ENCODE results near the gene TBC1D1. TPM values are rescaled to one million over a fixed set of nuclear protein-coding genes. Genes with fewer than 3 reads are reported as not detected.

Gene TBC1D1
- total RNA-seq, 1 donor from 2014 or later: 54.5 TPM

DNA sequence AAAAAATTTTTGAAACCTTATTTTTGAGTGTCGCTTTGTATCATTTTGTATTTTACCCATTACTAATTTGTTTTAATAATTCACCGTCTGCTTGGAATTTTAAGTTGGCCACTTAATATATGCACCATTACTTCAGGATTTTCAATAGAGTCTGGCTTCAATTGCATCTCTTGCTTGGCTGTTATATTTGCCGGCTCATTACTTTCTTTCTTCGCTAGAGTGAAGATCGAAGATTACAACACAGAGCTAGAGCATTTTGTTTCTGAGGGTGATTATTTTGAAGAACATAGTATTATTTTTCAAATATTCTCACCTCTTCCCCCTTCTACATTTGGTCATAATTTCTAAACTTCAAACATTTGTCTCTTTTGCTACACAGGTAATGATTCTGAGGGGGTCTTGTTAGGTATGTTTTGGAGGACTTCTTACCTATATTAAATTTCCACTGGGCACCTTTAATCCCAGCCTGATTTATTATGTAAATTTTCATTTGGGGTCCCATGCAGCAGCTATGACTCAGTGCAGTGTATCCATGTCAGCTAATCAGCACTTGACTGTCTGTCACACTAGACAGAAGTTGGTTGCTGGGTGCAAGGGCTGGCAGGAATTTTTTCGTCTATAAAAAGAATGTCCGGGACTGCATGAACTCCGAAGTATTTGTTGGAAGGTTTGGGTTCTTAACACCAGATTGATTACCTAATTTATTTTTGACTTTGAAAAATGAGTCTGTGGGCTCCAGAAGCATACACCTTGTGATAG, 18.6 kb downstream of the TBC1D1 start:
- no peak overlapping the region for H3K4me3 Mint-ChIP-seq (ENCODE audit: unreplicated experiment)
- H2AFZ ChIP-seq (ENCODE audit: low read depth, low read length): no peak overlapping the region
- no peak for FAIRE-seq

DNA sequence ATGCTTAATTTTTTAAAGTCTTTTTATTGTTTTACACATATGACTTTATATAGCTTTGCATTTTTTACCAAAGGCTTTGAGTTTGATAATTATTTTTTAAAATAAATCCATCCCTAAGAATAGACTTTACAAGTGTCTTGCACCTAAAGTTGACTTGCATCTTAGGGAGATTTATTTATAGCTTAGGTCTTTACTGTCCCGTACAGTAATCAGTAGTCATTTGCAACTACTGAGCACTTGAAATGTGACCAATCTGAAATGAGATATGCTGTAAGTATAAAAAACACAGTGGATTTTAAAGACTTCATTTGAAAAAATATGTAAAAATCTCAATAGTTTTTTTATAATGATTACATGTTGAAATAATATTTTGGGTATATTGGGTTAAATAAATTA, 19.2 kb downstream of the TBC1D1 start:
- Mint-ChIP-seq H3K9me3 (ENCODE audit: unreplicated experiment) (no peaks in the 10 kb centered on the region), H3K4me1 (ENCODE audit: low read depth, unreplicated experiment) (peaks cover 4% of the 10 kb centered on the region), H3K4me3 (ENCODE audit: unreplicated experiment) (no peak overlapping the region), H3K27ac (ENCODE audit: unreplicated experiment) (no peak overlapping the region), H3K36me3 (ENCODE audit: low read depth, unreplicated experiment) (no peaks in the 10 kb centered on the region), H3K27me3 (ENCODE audit: low read depth, unreplicated experiment) (peaks cover 8% of the 10 kb centered on the region)
- Histone ChIP-seq H2AFZ (ENCODE audit: low read depth, low read length) (no peak overlapping the region), H3K27ac (ENCODE audit: low read depth, low read length) (no peak overlapping the region), H3K4me3 (ENCODE audit: insufficient read depth, low read depth, low read length) (no peak overlapping the region), H3K9me3 (ENCODE audit: insufficient read depth, low read depth, low read length) (no peaks in the 10 kb centered on the region), H4K20me1 (ENCODE audit: insufficient read depth, low read length) (no peaks in the 10 kb centered on the region), H3K27me3 (ENCODE audit: insufficient read depth, low read length) (no peaks in the 10 kb centered on the region), H3K79me2 (ENCODE audit: insufficient read depth, low read length) (no peaks in the 10 kb centered on the region), H3K4me1 (ENCODE audit: insufficient read depth, low read length) (peaks cover 16% of the 10 kb centered on the region), H3K4me2 (ENCODE audit: low read length) (no peak overlapping the region), H3K9ac (ENCODE audit: low read length) (no peak overlapping the region), H3K36me3 (ENCODE audit: insufficient read depth, low read length) (no peaks in the 10 kb centered on the region)
- DNase-seq (ENCODE audit: low read depth) (no peak), FAIRE-seq (no peak)
- TF ChIP-seq CTCF (IDR thresholded peaks at IDR 0.05; ENCODE audit: insufficient read depth, low read depth, low read length) (no peak), EZH2 (IDR thresholded peaks at IDR 0.05; ENCODE audit: insufficient read depth, low read length) (no peak)

More for the DNA sequence above, 18.6 kb downstream of the TBC1D1 start:
- Mint-ChIP-seq H3K27me3 (ENCODE audit: low read depth, unreplicated experiment) (peaks cover 8% of the 10 kb centered on the region), H3K9me3 (ENCODE audit: unreplicated experiment) (no peaks in the 10 kb centered on the region), H3K36me3 (ENCODE audit: low read depth, unreplicated experiment) (no peaks in the 10 kb centered on the region), H3K27ac (ENCODE audit: unreplicated experiment) (no peak overlapping the region), H3K4me1 (ENCODE audit: low read depth, unreplicated experiment) (peaks cover 4% of the 10 kb centered on the region)
- Histone ChIP-seq H3K4me3 (ENCODE audit: insufficient read depth, low read depth, low read length) (peak overlapping the region; percentile 8), H3K27ac (ENCODE audit: low read depth, low read length) (peak overlapping the region; percentile 6), H4K20me1 (ENCODE audit: insufficient read depth, low read length) (no peaks in the 10 kb centered on the region), H3K9ac (ENCODE audit: low read length) (no peak overlapping the region), H3K4me1 (ENCODE audit: insufficient read depth, low read length) (peaks cover 16% of the 10 kb centered on the region), H3K27me3 (ENCODE audit: insufficient read depth, low read length) (no peaks in the 10 kb centered on the region), H3K36me3 (ENCODE audit: insufficient read depth, low read length) (no peaks in the 10 kb centered on the region), H3K9me3 (ENCODE audit: insufficient read depth, low read depth, low read length) (no peaks in the 10 kb centered on the region), H3K79me2 (ENCODE audit: insufficient read depth, low read length) (no peaks in the 10 kb centered on the region), H3K4me2 (ENCODE audit: low read length) (peak overlapping the region; percentile 77)
- no peak for DNase-seq (ENCODE audit: low read depth)
- TF ChIP-seq EZH2 (IDR thresholded peaks at IDR 0.05; ENCODE audit: insufficient read depth, low read length) (no peak), CTCF (IDR thresholded peaks at IDR 0.05; ENCODE audit: insufficient read depth, low read depth, low read length) (no peak)

DNA sequence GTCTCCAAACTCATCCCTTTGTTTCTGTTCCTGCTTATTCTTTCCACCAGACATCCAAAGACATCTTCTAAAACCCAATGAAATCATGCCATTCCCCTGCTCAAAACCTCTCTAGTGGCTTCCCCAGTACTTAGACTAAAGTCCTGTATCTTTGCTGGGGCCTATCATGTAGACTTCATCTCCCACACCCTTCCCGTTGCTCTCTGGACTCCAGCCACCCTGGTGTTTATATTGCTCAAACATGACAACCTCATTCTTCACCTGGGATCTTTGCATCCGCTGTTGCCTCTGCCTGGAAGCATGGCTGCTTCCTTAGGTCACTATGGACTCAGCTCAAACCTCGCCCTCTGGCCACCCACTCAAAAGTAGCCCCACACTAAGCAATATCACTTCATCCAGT, 23.7 kb downstream of the TBC1D1 start:
- H3K4me3 ChIP-seq (ENCODE audit: insufficient read depth, low read depth, low read length): no peak overlapping the region
- H3K4me1 ChIP-seq (ENCODE audit: insufficient read depth, low read length): peaks cover 3% of the 10 kb centered on the region
- no peaks in the 10 kb centered on the region for H3K9me3 ChIP-seq (ENCODE audit: insufficient read depth, low read depth, low read length)
- H2AFZ ChIP-seq (ENCODE audit: low read depth, low read length): no peak overlapping the region
- no peaks in the 10 kb centered on the region for H3K27me3 ChIP-seq (ENCODE audit: insufficient read depth, low read length)
- no peak overlapping the region for H3K27ac Mint-ChIP-seq (ENCODE audit: unreplicated experiment)
- no peak overlapping the region for H3K4me2 ChIP-seq (ENCODE audit: low read length)
- DNase-seq (ENCODE audit: low read depth): no peak
- no peaks in the 10 kb centered on the region for H4K20me1 ChIP-seq (ENCODE audit: insufficient read depth, low read length)
- H3K79me2 ChIP-seq (ENCODE audit: insufficient read depth, low read length): no peaks in the 10 kb centered on the region
- H3K4me1 Mint-ChIP-seq (ENCODE audit: low read depth, unreplicated experiment): no peaks in the 10 kb centered on the region
- no peak overlapping the region for H3K27ac ChIP-seq (ENCODE audit: low read depth, low read length)
- H3K4me3 Mint-ChIP-seq (ENCODE audit: unreplicated experiment): no peak overlapping the region
- H3K36me3 ChIP-seq (ENCODE audit: insufficient read depth, low read length): no peaks in the 10 kb centered on the region
- H3K9ac ChIP-seq (ENCODE audit: low read length): no peak overlapping the region
- H3K36me3 Mint-ChIP-seq (ENCODE audit: low read depth, unreplicated experiment): no peaks in the 10 kb centered on the region
- no peaks in the 10 kb centered on the region for H3K9me3 Mint-ChIP-seq (ENCODE audit: unreplicated experiment)
- FAIRE-seq: no peak
- peaks cover 8% of the 10 kb centered on the region for H3K27me3 Mint-ChIP-seq (ENCODE audit: low read depth, unreplicated experiment)
- TF ChIP-seq CTCF (IDR thresholded peaks at IDR 0.05; ENCODE audit: insufficient read depth, low read depth, low read length) (no peak), EZH2 (IDR thresholded peaks at IDR 0.05; ENCODE audit: insufficient read depth, low read length) (no peak)

Measured in astrocyte (in vitro differentiated cells and primary cell).